ENCODE data around the gene KAT6B. TPM values are rescaled to one million over a fixed set of nuclear protein-coding genes. Genes with fewer than 3 reads are reported as not detected.

The KAT6B gene
- total RNA-seq, 1 donor from 2014 or later: 59.2 TPM

GRCh38 chr10:74934100-74934812 is 107.9 kb downstream of the KAT6B start:
- H3K27ac ChIP-seq: no peak overlapping the region
- no peak overlapping the region for H3K4me3 ChIP-seq
- H3K4me1 ChIP-seq: peaks cover 42% of the 10 kb centered on the region

GRCh38 chr10:74936577-74937265 is 110.3 kb downstream of the KAT6B start:
- H3K9me3 ChIP-seq: no peaks in the 10 kb centered on the region
- H3K4me3 ChIP-seq: no peak overlapping the region
- no peaks in the 10 kb centered on the region for H3K27me3 ChIP-seq
- TF ChIP-seq POLR2AphosphoS5 (IDR thresholded peaks at IDR 0.05; ENCODE audit: insufficient read depth in 1 of 2, low read depth in 1 of 2) (no peak), POLR2A (IDR thresholded peaks at IDR 0.05) (no peak), CTCF (IDR thresholded peaks at IDR 0.05) (no peak)
- intact Hi-C loops (cut with DNase I): no loop called here
- H3K4me1 ChIP-seq: peaks cover 58% of the 10 kb centered on the region
- DNase-seq (ENCODE audit: extremely low spot score in 2 of 2): no peak
- H3K36me3 ChIP-seq: no peaks in the 10 kb centered on the region
- no peak overlapping the region for H3K27ac ChIP-seq

More at GRCh38 chr10:74934100-74934812, 107.9 kb downstream of the KAT6B start:
- DNase-seq (ENCODE audit: extremely low spot score in 2 of 2): no peak
- no peaks in the 10 kb centered on the region for H3K36me3 ChIP-seq
- no peaks in the 10 kb centered on the region for H3K27me3 ChIP-seq
- no peaks in the 10 kb centered on the region for H3K9me3 ChIP-seq
- intact Hi-C loops (cut with DNase I): no loop called here
- no peak for TF ChIP-seq POLR2A (IDR thresholded peaks at IDR 0.05)
- no peak for TF ChIP-seq CTCF (IDR thresholded peaks at IDR 0.05)
- no peak for TF ChIP-seq POLR2AphosphoS5 (IDR thresholded peaks at IDR 0.05; ENCODE audit: insufficient read depth in 1 of 2, low read depth in 1 of 2)

- Histone ChIP-seq H3K4me3 (no peak overlapping the region), H3K27me3 (no peaks in the 10 kb centered on the region), H3K9me3 (no peaks in the 10 kb centered on the region), H3K36me3 (no peaks in the 10 kb centered on the region), H3K27ac (no peak overlapping the region), H3K4me1 (peaks cover 62% of the 10 kb centered on the region)
- intact Hi-C loops (cut with DNase I): no loop called here
- no peak for TF ChIP-seq POLR2AphosphoS5 (IDR thresholded peaks at IDR 0.05; ENCODE audit: insufficient read depth in 1 of 2, low read depth in 1 of 2)
- TF ChIP-seq CTCF (IDR thresholded peaks at IDR 0.05): no peak
- TF ChIP-seq POLR2A (IDR thresholded peaks at IDR 0.05): no peak
- DNase-seq (ENCODE audit: extremely low spot score in 2 of 2): no peak
These were observed 111.0 kb downstream of the KAT6B start for GRCh38 chr10:74937266-74937856.

- DNase-seq (ENCODE audit: extremely low spot score in 2 of 2): no peak
- H3K27me3 ChIP-seq: no peaks in the 10 kb centered on the region
- peaks cover 46% of the 10 kb centered on the region for H3K4me1 ChIP-seq
- intact Hi-C loops (cut with DNase I): no loop called here
- H3K27ac ChIP-seq: no peak overlapping the region
- no peaks in the 10 kb centered on the region for H3K9me3 ChIP-seq
- no peak overlapping the region for H3K4me3 ChIP-seq
- no peaks in the 10 kb centered on the region for H3K36me3 ChIP-seq
- TF ChIP-seq POLR2A (IDR thresholded peaks at IDR 0.05) (no peak), POLR2AphosphoS5 (IDR thresholded peaks at IDR 0.05; ENCODE audit: insufficient read depth in 1 of 2, low read depth in 1 of 2) (no peak), CTCF (IDR thresholded peaks at IDR 0.05) (no peak)
These were observed 117.8 kb downstream of the KAT6B start for GRCh38 chr10:74944205-74944604.

All from vagina (tissue), 2 donors.